DMS 273 treated with DMSO at 0.1 percent for 48 hours (cell line): ENCODE measurements around the gene NUDT5.
"Not testable (repeated sequence)": the region's sequence is repeated elsewhere in the genome, so short reads cannot be mapped to it uniquely, and the experiment has no call there.

Experiments used
- DNase-seq: peaks from one replicate; lab custom pipeline; 2025; lab: John Stamatoyannopoulos, UW

Gene NUDT5

DNA sequence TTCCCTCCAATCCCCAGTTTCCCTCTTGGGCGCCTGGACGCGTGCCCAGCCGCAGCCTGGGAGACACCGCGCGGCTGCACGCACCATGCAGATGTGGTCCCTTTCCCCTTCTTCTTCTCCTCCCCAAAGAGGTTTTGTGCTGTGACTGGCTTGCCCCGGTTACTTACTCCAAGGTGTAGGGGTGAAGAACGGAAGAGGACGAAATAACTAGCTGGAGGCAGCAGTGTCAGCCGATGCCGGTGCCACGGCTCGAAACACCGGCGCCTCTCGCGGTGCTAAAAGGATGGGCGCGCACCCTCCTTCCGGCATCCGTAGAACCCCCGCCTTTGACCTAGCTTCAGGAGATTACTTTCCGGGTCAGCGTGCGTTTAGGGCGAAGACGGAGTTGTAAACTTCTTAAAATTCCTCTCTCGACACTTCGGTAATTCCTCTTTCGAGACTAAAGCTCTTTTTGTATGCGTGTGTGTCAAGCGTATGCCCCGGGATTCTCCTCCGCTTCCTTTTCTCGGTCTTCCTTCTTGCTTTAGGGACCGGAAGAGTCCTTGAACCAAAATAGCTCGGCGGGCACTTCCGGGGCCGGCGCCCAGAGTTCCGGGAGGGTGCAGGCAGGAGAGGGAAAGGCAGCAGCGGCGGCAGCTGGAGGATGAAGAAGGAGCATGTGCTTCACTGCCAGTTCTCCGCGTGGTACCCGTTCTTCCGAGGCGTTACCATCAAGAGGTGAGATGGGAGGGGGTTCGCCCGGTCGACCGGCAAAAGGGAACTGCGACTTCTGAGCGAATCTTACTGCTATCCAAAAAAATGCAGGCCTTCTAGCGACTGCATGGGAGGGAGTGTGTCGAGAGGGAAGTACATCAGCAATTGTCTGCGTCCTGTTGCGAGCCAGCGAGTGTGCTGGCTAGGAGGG is at the start of gene NUDT5, which contains the start of gene CDC123:
Gene NUDT5 (minus strand): TSS at position 289 of the 904 bp plus-strand sequence. CDS start 9,600 bp downstream, outside the sequence.
Gene CDC123 (plus strand): TSS at position 586 of the 904 bp plus-strand sequence. CDS start 58 bp downstream, at position 644.
- DNase-seq, result peak; percentile 85

DNA sequence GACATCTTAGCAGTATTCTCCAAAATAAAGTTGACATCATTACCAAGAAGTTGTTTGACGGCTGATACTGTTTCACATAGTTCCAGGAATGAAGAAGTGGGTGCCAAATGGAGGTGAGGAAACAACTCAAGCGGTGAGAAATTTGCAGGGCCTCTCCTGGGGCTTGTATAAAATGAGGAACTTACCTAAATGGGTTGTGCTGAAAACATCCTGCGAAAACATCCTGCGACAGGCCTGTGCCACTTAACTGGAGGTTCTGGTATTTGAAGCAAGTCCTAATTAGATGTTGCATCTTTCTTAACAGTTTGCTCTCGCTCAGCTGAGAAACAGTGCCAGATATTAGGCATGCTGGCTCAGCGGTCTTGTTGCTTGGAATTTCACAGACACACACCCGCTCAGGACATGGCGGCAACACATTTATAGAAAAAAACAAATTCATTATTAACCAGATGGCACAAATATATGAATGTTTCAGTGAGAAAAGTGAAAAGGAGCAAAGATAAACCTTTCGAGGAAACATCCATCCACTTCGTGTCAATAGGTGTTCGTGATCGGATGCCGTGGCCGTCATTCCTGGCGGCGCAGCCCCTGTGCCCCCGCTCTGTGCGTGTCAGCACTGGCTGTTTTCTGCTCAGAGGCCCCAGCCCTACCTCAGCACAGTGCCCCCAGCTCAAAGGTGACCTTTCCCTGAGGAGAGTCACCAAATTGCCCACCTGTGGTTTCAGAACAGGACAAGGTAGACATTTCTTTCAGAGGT is 48.4 kb upstream of the NUDT5 start:
- DNase-seq, result no peak

DNA sequence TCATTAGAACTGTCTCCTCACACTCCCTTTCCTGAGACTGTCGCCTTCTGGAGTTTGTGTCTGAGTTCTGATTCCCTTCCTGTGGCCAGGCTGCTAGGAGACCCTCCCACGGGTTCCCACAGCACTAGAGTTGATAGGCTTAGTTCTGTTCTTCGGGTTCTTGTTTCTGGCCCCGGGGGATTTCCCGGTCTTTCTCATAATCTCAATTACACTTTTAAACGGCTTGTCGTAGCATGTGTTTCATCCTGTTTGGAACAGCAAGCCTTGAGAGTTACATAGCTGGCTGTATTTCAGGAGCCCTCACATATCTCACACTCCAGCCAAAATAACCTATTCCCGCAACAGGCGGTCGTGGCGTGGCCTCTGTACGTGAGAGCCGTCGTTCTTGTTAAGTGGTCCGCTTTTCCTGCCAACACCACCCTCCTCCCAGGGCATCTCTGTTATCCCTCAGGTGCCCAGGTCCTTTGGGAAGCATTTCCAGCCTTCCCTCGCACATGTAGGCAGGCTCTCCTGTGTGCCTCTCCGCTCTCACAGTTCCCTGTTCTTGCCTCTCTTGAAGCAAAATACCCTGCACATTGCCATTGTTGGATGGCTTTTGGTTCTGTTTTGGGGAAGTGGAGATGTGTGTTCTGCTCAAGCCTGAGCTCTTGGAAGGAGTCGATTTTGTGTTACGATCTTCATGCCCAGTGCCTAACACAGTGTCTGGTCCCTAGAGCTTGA is 46.3 kb upstream of the NUDT5 start:
- DNase-seq, result no peak

DNA sequence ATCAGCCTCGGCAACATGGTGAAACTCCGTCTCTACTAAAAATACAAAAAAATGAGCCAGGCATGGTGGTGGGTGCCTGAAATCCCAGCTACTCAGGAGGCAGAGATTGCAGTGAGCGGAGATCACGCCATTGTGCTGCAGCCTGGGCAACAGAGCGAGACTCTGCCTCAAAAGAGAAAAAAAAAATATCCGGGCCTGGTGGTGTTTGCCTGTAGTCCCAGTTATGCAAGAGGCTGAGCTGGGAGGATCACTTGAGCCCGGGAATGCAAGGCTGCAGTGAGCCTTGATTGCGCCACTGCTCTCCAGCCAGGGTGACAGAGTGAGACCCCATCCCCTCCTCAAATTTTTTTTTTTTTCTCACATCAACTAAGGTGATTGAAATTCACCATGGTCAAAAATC is 43.1 kb upstream of the NUDT5 start:
- no peak for DNase-seq

DNA sequence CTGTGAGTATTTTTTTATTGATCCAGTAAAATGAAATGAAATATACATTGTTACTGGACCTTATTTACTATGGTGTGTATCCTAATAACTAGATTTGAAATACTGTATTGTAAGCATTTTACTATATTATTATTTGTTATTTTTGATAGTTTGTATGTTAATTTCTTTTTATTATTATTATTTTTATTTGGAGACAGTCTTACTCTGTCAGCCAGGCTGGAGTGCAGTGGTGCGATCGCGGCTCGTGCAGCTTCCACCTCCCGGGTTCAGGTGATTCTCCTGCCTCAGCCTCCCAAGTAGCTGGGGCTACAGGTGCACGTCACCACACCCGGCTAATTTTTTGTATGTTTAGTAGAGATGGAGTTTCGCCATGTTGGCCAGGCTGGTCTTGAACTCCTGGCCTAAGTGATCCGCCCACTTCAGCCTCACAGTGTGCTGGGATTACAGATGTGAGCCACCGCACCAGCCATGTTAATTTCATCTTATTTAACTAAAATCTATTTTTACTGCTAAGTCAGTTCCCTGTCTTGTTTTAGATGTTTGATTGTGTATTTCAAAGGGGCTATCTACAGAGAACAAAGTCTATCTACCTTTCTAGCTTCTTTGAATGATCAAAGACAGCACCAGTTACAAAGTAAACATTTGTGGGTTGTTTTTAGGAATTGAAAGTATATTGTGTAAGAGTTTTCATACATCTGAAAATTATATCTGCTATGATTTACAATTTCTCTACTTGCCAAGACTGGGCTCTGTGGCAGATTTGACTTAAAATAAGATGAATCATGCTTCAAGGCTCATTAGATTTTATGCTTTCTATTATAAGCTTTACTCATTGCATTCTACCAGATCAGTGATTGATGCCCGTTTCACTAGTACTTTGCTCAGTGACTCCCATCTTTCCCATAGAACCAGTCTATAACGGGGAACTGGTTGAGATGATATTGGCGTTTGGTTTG is 41.9 kb upstream of the NUDT5 start:
- DNase-seq, result no peak

DNA sequence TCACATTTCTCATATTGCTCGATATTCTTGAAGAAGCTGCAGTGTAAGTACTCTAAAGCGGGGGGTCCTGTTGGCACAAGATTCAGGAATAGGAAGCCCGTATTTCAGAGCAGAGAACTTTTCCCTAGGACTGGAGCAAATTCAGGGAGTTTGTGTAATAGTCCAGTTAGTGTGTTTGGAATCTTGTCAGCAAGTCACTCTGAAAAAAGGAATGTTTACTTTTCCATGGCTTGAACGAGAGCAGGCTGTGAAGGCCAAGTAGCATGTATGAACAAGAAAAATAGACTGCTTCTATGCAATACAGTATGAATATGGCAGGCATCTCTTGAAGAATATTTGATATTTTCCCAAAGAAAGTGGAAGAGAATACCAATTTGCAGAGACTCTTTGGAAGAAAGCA is 40.1 kb upstream of the NUDT5 start:
- DNase-seq, result no peak

DNA sequence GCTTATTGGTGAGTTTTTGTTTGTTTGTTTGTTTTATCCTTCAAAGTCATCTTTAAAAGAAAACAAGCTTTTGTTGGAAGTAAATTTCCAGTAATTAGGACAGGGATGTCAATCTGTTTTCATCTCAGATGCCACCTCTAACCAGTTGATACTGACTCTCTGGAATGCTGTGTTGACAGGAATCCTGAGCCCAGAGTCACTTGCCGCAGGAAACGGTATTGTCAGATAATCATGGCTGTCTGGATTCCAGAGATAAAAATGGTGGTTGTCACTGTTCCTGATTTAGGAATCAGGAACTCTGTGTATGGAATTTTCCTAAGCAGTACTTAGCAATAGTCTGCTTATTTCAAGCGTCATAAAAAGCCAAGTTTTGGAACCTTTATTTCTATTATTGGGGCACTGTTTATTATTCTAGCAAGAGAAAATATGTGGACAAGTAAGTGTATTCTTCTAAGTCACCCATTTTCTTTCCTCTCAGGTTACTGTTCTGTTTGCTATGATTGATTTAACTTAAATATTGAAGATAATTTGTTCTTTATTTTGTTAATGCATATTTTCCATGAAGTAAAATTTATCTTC is 39.5 kb upstream of the NUDT5 start:
- DNase-seq, result no peak

DNA sequence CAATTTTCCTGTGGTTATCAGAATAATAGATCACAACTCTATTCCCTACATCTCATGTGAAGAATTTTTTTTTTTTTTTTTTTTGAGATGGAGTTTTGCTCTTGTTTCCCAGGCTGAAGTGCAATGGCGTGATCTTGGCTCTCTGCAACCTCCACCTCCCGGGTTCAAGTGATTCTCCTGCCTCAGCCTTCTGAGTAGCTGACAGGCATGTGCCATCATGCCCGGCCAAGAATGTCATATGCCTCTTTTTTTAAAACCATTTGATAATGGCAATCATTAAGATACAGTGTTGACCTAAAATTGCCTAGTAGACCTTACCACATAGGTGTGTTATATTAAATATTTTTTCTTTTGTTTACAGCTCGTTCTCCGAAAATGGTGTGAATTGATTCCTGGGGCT is 39.0 kb upstream of the NUDT5 start:
- DNase-seq, result not testable (repeated sequence)

DNA sequence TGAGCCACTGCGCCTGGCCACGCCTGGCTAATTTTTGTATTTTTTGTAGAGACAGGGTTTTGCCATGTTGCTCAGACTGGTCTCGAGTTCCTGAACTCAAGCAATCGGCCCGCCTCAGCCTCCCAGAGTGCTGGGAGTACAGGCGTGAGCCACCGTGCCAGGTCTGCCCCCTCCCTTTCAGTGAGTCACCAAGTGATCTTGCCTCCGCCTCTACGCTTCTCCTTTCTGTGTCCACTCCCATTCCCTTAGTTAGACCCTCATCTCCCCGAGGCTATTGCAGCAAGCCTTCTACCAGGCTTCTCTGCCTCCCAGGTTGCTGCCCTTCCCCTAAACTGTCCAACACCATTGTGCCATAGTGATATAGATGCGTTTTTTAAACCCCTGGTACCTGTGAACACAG is 33.2 kb upstream of the NUDT5 start:
- no peak for DNase-seq

DNA sequence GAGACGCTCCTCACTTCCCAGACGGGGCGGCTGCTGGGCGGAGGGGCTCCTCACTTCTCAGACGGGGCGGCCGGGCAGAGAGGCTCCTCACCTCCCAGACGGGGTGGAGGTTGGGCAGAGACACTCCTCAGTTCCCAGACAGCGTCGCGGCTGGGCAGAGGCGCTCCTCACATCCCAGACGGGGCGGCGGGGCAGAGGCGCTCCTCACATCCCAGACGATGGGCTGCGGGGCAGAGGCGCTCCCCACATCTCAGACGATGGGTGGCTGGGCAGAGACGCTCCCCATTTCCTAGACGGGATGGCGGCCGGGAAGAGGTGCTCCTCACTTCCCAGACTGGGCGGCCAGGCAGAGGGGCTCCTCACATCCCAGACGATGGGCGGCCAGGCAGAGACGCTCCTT is 30.7 kb upstream of the NUDT5 start:
- DNase-seq, result not testable (repeated sequence)

DNA sequence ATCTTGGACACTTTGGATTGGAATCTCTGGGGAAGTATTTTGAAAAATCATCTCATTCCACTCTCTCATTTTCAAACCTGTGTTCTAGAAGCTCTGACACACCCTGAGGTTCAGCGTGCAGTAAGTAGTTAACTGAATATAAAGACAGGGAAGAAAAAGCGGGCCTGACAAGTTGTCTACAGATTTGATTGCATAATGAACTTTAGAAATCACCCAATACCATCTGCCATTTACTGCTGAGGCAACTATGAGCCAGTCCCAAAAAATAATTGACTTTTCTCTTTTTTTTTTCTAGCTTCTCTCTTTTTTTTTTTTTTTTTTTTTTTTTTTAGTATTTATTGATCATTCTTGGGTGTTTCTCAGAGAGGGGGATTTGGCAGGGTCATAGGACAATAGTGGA is 29.8 kb upstream of the NUDT5 start:
- no peak for DNase-seq

DNA sequence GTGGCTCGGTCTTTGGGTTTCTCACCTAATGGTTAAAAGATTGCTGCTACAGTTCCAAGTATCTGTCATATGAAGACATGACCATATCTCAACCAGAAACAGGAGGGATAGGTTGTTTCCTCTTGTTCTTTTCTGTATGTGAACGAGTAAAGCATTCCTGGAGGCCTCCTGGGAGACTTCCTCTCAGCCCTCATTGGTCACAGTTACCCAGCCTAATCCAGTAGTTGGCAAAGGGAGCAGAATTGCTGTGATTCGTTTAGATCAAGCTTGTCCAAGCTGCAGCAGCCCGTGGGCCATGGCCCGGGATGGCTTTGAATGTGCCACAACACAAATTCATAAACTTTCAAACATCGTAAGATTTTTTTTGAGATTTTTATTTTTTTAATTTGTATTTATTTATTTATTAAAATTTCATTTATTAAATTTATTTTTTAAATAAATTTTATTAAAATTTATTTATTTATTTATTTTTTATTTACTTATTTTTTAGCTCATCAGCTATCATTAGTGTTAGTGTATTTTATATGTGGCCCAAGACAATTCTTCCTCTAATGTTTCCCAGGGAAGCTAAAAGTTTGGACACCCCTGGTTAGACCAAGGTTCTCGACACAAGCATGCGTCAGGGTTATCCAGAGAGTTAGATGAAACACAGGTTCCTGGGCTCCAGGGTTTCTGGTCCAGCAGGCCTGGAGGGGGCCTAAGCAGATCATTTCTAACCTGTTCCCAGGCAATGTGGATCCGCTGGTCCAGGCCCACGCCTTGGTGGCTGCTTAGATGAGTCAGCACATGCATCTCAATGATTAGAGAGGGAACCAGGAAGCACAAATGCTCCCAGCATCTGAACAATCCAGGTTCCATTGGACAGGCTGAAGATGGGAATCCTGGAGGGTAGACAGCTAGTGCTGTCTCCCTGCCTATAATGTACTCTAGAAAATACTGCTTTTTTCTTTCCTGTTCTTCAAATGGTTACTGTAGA is 25.9 kb upstream of the NUDT5 start:
- no peak for DNase-seq

DNA sequence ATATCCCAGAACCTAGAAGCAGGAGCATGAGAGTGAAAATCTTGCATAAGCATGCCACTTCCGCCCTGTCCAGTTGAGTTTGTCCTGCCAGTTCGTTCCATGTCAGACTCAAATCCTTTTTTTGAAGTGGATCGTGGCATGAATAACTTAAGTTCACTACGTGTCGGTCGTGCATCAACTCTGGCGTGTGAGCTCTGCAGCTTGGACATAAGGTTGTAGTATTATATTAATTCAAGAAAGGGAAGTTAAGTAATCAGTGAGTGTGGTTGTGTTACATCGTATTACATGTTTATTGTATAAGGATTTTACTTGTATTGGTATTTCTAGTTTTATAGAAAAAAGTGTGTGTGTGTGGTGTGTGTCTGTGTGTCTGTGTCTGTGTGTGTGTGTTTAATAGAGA is 23.3 kb upstream of the NUDT5 start:
- no peak for DNase-seq

DNA sequence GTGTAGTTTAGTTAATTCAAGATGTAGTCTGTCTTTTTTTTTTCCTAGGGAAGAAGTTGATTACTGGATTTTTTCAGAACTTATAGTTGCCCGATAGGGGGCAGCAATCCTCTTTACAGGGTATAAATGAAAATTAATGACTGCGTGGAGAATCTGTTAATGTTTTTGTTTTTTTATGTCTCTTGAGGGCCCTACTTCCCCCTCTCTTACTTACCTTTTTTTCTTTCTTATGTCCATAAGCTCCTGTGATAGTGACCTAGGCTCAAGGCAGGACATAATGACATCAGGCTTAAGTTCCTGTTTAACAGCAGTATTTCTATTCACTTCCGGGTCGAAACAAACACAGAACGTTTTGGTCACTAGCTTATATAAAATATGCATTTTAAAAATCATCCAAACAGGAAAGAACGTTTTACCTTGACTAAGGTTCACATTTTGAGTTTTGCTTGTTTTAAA is 19.1 kb upstream of the NUDT5 start:
- peak; percentile 7 for DNase-seq

DNA sequence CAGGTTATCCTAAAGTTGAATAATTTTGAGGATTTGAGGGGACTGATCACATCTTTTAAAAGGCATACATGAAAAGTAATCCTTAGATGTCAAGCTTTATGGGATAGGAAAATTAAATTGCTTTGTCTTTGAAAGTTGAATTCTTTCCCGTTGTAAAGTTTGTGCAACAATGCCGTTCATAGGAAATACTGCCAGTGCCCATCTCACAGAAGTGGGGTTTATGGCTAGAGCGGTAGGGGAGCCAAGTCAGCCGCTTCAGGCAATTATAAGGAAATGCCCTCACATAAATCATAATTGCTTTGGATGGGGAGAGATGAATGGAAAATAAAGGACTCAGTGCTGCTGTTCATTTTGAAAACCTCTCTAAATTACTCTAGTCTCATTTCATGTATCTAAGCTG is 18.4 kb upstream of the NUDT5 start:
- DNase-seq, result no peak

DNA sequence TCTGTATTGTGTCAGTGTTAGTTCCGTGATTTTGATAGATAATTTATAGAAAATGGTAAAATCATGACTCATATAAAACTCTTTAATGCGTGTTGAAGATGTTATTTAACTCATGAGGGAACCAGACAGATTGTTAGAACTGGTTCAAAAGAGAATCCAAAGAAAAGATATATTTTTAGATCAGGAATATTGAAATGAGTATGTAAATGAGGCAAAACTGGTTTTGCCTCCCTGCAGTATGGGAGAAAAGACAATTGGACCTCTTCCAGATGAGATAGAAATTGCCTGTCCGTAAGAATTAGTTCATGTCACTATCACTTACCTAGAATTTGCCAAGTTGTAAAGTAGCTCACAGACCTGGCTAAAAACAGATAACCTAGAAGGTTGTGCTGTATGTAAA is 17.9 kb upstream of the NUDT5 start:
- DNase-seq, result no peak

DNA sequence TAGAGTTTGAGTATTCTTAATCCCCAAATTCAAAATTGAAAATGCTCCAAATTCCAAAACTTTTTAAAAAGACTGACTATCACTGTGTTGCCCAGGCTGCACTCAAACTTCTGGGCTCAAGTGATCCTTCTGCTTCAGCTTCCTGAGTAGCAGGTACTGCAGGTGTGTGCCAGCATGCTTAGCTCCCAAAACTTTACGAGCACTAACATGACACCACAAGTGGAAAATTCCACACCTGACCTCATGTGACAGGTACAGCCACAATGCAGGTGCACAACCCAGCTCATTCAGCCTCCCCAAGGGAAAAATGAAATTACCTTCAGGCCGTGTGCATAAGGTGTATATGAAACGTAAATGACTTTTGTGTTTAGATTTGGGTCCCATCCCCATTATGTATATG is 16.8 kb upstream of the NUDT5 start:
- no peak for DNase-seq

DNA sequence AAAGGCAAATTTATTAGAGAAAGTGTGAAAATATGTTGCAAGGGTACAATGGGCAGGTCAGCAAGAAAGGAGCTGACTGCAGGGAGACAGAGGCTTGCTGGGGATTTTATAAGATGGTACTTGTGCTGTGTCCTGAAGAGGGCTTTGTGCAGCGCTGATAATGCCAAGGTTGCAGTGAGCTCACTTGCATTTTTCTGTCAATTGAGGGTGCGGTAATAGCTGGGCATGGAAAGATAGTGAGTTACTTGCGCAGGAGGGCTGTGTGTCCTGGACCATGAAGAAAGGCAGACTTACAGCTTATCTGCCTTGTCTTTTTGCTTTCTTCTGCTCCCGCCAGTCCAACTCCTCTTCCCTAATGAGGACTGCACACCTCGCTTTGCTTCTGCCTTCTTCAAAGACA is 12.8 kb upstream of the NUDT5 start:
- no peak for DNase-seq

DNA sequence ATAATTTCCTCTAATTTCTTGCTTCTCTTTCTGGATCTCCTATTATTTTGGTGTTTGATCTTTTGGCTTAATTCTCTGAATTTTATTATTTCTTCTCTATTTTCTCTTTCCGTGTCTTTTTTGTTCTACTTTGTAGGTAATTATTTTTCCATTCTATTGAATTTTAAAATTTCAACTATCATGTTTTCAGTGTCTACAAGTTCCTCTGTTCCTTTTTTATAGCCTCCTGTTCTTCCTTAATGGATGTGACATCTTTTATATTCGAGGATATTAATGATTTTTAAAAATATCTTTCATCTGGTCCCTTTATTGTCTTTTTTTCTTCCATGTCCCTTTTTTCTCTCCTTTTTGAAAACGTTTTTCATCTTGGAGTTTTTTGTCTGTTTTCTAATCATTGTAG is 11.4 kb upstream of the NUDT5 start:
- no peak for DNase-seq

DNA sequence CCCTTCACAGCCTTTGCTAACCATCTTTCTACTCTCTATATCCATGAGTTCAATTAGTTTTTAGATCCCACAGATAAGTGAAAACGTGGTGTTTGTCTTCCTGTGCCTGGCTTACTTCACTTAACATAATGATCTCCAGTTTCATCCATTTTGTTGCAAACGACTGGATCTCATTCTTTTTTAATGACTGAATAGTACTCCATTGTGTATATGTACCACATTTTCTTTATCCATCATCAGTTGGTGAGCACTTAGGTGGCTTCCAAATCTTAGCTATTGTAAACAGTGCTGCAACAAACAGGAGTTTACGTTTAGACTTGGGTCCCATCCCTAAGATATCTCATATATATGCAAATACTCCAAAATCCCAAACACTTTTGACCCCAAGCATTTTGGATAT is 9.4 kb upstream of the NUDT5 start:
- DNase-seq, result no peak
